GM21737 (cell line): ENCODE data around the gene RIN3.
"Not testable (repeated sequence)": the region's sequence is repeated elsewhere in the genome, so short reads cannot be mapped to it uniquely, and the experiment has no call there.

Experiments
- ATAC-seq: cut with Tn5 transposase; IDR thresholded peaks from one replicate; pipeline ENCODE4 v1.9.1; 2021; ENCODE audit warnings: mild to moderate bottlenecking, moderate library complexity; ENCODE audit not compliant: unreplicated experiment

RIN3 gene

GRCh38 chr14:92704036-92704804 is 190.6 kb downstream of the RIN3 start:
- peak; percentile 71 for ATAC-seq

- ATAC-seq: no peak
Measured at GRCh38 chr14:92704821-92705220, 191.2 kb downstream of the RIN3 start.

GRCh38 chr14:92706386-92706785 is 192.8 kb downstream of the RIN3 start:
- no peak for ATAC-seq

GRCh38 chr14:92709340-92710000 is 195.9 kb downstream of the RIN3 start:
- ATAC-seq: no peak

GRCh38 chr14:92710001-92710341 is 196.4 kb downstream of the RIN3 start:
- no peak for ATAC-seq

- no peak for ATAC-seq
Measured at GRCh38 chr14:92711976-92712653, 198.5 kb downstream of the RIN3 start.

- no peak for ATAC-seq
Measured at GRCh38 chr14:92712654-92713051, 199.1 kb downstream of the RIN3 start.

- not testable (repeated sequence) for ATAC-seq
Measured at GRCh38 chr14:92714739-92715307, 201.2 kb downstream of the RIN3 start.

GRCh38 chr14:92716131-92716530 is 202.6 kb downstream of the RIN3 start:
- ATAC-seq: no peak

- ATAC-seq: no peak
Measured at GRCh38 chr14:92717571-92718042, 204.0 kb downstream of the RIN3 start.

- no peak for ATAC-seq
Measured at GRCh38 chr14:92718664-92719063, 205.1 kb downstream of the RIN3 start.

GRCh38 chr14:92719421-92719820 is 205.8 kb downstream of the RIN3 start:
- ATAC-seq: no peak

GRCh38 chr14:92719890-92720323 is 206.3 kb downstream of the RIN3 start:
- no peak for ATAC-seq

GRCh38 chr14:92724516-92725340 is 211.1 kb downstream of the RIN3 start:
- no peak for ATAC-seq

- no peak for ATAC-seq
Measured at GRCh38 chr14:92726135-92726932, 212.8 kb downstream of the RIN3 start.

GRCh38 chr14:92726933-92727262 is 213.3 kb downstream of the RIN3 start:
- ATAC-seq: no peak

- no peak for ATAC-seq
Measured at GRCh38 chr14:92728759-92729364, 215.3 kb downstream of the RIN3 start.

- ATAC-seq: peak; percentile 79
Measured at GRCh38 chr14:92729634-92730358, 216.2 kb downstream of the RIN3 start.

- no peak for ATAC-seq
Measured at GRCh38 chr14:92731622-92732115, 218.1 kb downstream of the RIN3 start.
